GM18507 (cell line): ENCODE measurements around the gene PTGR2.
A peak's percentile ranks its signal among the peaks of the same experiment; 100 is the strongest.
"Not testable (repeated sequence)": the region's sequence is repeated elsewhere in the genome, so short reads cannot be mapped to it uniquely, and the experiment has no call there.

Source experiments
- DNase-seq: peaks from one replicate; pipeline ENCODE4 v3.0.0; 2011; ENCODE audit warnings: low read depth; ENCODE audit not compliant: insufficient read length; ENCODE audit errors: extremely low spot score
- FAIRE-seq: peaks from 2 replicates; lab custom pipeline; 2011; peaks lifted over from hg19 to GRCh38; lab: Jason Lieb, UNC

Gene PTGR2

DNA sequence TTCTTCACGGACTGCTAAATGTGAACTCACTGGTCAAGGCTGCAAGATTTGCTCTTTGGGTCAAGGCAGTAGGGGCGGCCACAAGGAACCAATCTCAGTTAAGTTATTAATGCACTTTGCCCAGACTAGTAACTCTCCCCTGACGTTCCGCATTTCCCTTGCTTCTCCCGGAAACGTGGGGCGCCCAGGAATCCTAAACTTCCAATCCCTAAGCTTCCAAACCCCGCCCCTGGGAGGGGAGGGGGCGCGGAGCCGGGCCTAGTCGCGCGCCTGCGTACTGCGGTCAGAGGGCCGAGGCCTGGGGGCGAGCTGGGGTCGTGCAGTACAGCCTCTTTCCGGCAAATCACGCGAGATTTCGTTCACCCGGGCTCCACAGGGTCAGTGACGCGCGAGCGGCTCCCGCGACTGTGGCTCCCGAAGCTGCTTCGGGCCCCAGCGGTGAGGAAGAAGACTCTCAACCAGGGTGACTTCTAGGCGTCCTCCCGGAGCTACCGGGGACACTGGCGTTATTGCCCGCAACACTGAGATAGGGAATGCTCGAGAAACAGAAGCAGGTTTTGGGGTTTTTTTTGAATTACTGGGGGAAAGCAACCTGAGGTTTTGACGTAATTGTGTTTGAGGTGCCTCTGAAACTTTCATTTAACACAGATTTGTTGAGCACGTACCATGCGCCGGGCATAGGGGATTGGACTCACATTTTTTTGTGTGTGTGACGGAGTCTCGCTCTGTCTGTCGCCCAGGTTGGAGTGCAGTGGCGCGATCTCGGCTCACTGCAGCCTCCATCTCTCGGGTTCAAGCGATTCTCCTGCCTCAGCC lies at the start of gene PTGR2:
Gene PTGR2, plus strand, starts transcription at position 265 of the 816 bp plus-strand sequence. CDS start 7,032 bp downstream, outside the sequence.
- FAIRE-seq, result peak; percentile 92
- peak; percentile 94 for DNase-seq

DNA sequence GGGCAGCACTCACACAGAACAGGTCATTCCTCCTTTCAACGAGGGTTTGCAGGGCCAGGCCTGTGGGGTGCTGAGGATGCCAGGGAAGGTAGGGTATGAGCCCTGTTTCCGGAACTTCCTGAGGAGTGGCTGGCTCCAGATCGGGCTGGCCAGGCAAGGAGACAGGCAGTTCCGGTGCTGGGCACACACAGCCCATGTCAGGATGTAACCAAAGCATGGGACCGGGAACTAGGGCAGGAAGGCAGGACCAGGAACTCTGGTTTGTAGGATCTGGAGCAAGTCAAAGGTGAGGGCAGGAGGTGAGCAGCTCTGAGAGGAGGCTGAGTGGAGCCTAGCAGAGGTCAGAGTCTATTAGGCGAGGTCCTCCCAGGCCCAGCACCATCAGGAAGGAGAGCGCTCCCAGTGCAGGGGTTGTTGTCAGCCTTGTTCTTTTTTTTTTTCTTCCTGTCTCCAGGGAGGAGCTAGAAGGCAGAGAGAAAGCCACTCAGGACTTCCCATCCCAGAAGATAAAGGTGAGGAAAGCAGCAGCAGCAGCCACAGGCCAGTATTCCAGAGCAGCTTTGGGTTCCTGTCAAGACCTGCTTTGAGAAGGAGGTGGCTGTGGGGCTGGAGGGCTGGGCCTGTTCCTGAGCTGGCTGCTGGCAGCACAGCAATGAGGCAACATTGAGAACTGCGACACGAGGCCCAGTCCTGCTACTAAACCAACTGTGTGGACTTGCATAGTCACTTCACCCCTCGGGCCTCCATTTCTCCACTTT lies 49.0 kb upstream of the PTGR2 start:
- DNase-seq (no peak), FAIRE-seq (no peak)

DNA sequence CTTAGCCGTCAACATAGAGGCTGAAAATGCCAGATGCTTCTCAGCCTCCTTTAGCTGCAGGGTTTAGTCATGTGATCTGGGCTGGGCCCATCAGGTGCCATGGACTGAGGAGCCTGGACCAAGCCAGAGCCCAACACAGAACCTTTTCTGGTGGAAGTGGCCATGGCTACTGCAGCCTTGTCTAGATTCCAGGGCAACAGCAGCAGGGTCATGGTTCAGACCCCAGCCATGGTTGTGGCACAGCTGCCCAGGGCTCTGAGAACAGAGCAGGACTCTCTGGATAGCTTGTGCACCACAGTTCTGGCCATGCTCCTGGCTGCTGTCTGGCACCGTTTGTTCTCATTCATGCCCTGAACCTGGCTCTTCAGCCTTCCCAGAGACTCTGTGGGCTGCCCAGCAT lies 47.0 kb upstream of the PTGR2 start:
- DNase-seq (no peak), FAIRE-seq (no peak)

DNA sequence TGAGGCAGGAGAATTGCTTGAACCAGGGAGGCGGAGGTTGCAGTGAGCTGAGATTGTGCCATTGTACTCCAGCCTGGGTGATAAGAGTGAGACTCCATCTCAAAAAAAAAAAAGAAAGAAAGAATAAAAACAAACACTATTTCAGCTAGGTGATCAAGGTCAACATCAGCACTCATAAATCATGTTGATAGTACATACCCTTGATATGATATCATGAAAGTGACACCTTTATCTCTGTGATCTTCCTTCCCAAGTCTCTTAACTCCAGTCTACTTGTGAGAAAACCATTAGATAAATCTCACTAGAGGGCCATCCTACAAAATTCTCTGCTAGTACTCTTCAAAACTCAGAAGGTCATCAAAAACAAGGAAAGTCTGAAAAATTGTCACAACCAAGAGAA lies 44.2 kb upstream of the PTGR2 start:
- no peak for FAIRE-seq

GRCh38 chr14:73809391-73809790 lies 42.2 kb upstream of the PTGR2 start:
- FAIRE-seq (no peak), DNase-seq (no peak)

More for the DNA sequence above, 44.2 kb upstream of the PTGR2 start:
- no peak for DNase-seq

GRCh38 chr14:73810478-73811163 lies 41.0 kb upstream of the PTGR2 start:
- FAIRE-seq (no peak), DNase-seq (no peak)

DNA sequence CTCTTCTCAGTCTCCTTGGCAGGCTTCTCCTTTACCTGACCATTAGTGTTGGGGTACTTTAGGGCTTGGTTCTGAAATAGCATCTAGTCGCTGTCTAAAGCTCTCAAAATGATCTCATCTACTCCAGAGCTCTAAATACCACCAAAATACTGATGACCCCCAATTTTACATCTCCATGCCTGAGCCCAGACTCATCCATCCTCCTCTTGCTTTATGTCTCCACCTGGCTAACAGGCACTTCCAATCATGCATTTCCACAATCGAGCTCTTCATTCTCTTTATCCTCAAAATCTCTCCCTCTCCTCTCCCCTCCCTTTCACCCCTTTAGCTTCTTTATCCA lies 40.5 kb upstream of the PTGR2 start:
- FAIRE-seq (no peak), DNase-seq (no peak)

DNA sequence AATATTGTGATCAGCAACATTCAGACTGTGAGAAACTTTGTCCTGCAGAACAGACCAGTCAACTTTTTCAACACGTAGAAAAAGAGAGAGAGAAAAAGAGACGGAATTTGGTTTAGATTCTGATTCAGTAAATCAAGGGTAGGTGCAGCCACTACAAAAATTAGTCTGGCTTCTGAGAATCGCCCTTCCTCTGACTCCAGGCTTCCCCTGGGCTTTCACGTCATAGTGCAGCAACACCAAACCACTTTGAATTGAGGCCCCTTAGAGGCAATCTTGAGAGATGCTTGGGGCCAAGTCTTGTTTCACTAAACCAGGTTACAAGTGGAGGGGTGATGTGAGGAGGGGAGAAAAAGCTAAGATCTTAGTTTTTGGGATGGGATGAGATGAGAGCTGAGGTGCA lies 37.5 kb upstream of the PTGR2 start:
- no peak for DNase-seq
- no peak for FAIRE-seq

- DNase-seq (no peak), FAIRE-seq (no peak)
These were observed 35.8 kb upstream of the PTGR2 start for GRCh38 chr14:73815849-73816248.

DNA sequence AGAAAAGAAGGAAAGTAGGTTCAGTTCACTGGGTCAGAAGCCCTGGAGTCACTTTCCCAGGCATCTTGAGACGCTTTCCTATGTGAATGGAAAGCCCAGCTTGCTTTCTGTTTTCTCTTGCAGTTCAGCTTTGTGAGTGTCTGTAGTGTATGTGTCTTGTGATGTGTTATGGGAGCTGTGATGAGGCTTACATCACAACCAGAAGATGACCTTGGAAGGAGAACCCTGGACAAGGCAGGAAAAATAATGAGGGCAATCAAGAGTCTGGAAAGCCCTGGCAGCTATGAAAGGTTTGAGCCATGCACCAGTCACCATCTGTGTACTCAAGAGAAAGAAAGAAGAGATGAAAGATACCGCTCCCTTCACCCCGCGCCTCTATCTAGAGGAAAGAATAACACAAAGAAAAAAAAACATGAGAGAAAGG lies 35.2 kb upstream of the PTGR2 start:
- no peak for DNase-seq
- FAIRE-seq, result no peak

GRCh38 chr14:73817020-73817655 lies 34.5 kb upstream of the PTGR2 start:
- FAIRE-seq, result no peak
- no peak for DNase-seq

GRCh38 chr14:73818821-73819220 lies 32.8 kb upstream of the PTGR2 start:
- DNase-seq (no peak), FAIRE-seq (no peak)

- FAIRE-seq, result no peak
These were observed 31.0 kb upstream of the PTGR2 start for GRCh38 chr14:73820631-73821030.

GRCh38 chr14:73823339-73823885 lies 28.2 kb upstream of the PTGR2 start:
- FAIRE-seq (no peak), DNase-seq (no peak)

More at GRCh38 chr14:73820631-73821030, 31.0 kb upstream of the PTGR2 start:
- DNase-seq, result no peak

GRCh38 chr14:73824127-73824526 lies 27.5 kb upstream of the PTGR2 start:
- FAIRE-seq (no peak), DNase-seq (no peak)

- DNase-seq (no peak), FAIRE-seq (no peak)
These were observed 27.1 kb upstream of the PTGR2 start for GRCh38 chr14:73824536-73824935.

- FAIRE-seq, result peak; percentile 86
- peak; percentile 63 for DNase-seq
These were observed 26.0 kb upstream of the PTGR2 start for GRCh38 chr14:73825551-73826188.

- not testable (repeated sequence) for FAIRE-seq, DNase-seq
These were observed 24.4 kb upstream of the PTGR2 start for GRCh38 chr14:73827190-73827589.

DNA sequence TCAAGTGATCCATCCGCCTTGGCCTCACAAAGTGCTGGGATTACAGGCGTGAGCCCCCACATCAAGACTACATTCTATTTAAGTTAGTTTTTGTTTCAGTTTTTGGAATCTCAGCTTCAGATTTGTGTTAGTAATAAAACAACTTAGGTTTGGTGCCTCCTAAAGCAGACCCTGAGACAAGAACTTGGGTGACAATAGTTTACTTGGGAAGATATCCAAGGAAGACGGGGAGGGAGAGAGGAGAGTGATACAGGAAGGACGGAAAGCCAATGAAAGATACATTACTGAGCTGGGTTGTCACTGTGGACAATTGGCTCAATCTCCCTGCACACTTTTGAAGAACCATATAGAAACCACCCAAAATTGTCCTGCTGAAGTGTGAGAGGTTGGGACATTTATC lies 22.6 kb upstream of the PTGR2 start:
- FAIRE-seq (no peak), DNase-seq (no peak)
